Stimulated activated CD8-positive, alpha-beta memory T cell treated with anti-CD3 and anti-CD28 coated beads, Interleukin-4, amount 100 ng/mL, for 24 hours (primary cell): ENCODE data around the gene DUSP8.

Experiments
- DNase-seq: peaks from one replicate; pipeline ENCODE4 v3.0.0-alpha.2; 2020; ENCODE audit warnings: low read depth

Gene DUSP8

GRCh38 chr11:1565904-1566247 lies 6.2 kb downstream of the DUSP8 start:
- no peak for DNase-seq

GRCh38 chr11:1565173-1565903 lies 6.7 kb downstream of the DUSP8 start:
- DNase-seq: no peak

GRCh38 chr11:1564535-1565172 lies 7.4 kb downstream of the DUSP8 start:
- DNase-seq: no peak

GRCh38 chr11:1563697-1564534 lies 8.2 kb downstream of the DUSP8 start:
- DNase-seq: no peak

- no peak for DNase-seq
These were observed 8.9 kb downstream of the DUSP8 start for GRCh38 chr11:1563149-1563638.

GRCh38 chr11:1562469-1563148 lies 9.5 kb downstream of the DUSP8 start:
- DNase-seq: no peak

- DNase-seq: no peak
These were observed 10.1 kb downstream of the DUSP8 start for GRCh38 chr11:1561955-1562354.

GRCh38 chr11:1561266-1561665 lies 10.8 kb downstream of the DUSP8 start:
- DNase-seq: no peak

GRCh38 chr11:1560649-1561251 lies 11.3 kb downstream of the DUSP8 start:
- DNase-seq: no peak

GRCh38 chr11:1560002-1560648 lies 11.9 kb downstream of the DUSP8 start:
- DNase-seq: no peak

- DNase-seq: no peak
These were observed 12.7 kb downstream of the DUSP8 start for GRCh38 chr11:1559111-1559951.

- no peak for DNase-seq
These were observed 13.3 kb downstream of the DUSP8 start for GRCh38 chr11:1558775-1559110.

GRCh38 chr11:1557904-1558774 lies 13.9 kb downstream of the DUSP8 start:
- DNase-seq: no peak

- DNase-seq: no peak
These were observed 14.8 kb downstream of the DUSP8 start for GRCh38 chr11:1557051-1557884.

GRCh38 chr11:1556278-1556902 lies 15.7 kb downstream of the DUSP8 start:
- DNase-seq: no peak

- DNase-seq: no peak
These were observed 16.3 kb downstream of the DUSP8 start for GRCh38 chr11:1555713-1556153.

GRCh38 chr11:1554981-1555712 lies 16.9 kb downstream of the DUSP8 start:
- DNase-seq: no peak
